NCI-H510A (cell line): Measurements from ENCODE around the gene TMCC3.
"Not testable (repeated sequence)": the region's sequence is repeated elsewhere in the genome, so short reads cannot be mapped to it uniquely, and the experiment has no call there.

ENCODE experiments used
- DNase-seq: peaks from one replicate; lab custom pipeline; 2025; lab: John Stamatoyannopoulos, UW

TMCC3 gene

GRCh38 chr12:94650143-94651056, at the start of gene TMCC3:
Gene TMCC3 (minus strand): TSS chr12:94650557. CDS start chr12:94650430, 127 bp downstream.
- peak; percentile 43 for DNase-seq

- no peak for DNase-seq
Measured at GRCh38 chr12:94699801-94700200, 49.4 kb upstream of the TMCC3 start.

- DNase-seq: no peak
Measured at GRCh38 chr12:94698578-94698977, 48.2 kb upstream of the TMCC3 start.

- no peak for DNase-seq
Measured at GRCh38 chr12:94697631-94698030, 47.3 kb upstream of the TMCC3 start.

GRCh38 chr12:94694732-94695131, 44.4 kb upstream of the TMCC3 start:
- no peak for DNase-seq

GRCh38 chr12:94692826-94693225, 42.5 kb upstream of the TMCC3 start:
- DNase-seq: not testable (repeated sequence)

GRCh38 chr12:94690198-94690771, 39.9 kb upstream of the TMCC3 start:
- no peak for DNase-seq

- no peak for DNase-seq
Measured at GRCh38 chr12:94689646-94690036, 39.3 kb upstream of the TMCC3 start.

- DNase-seq: no peak
Measured at GRCh38 chr12:94689002-94689645, 38.8 kb upstream of the TMCC3 start.

GRCh38 chr12:94687891-94688290, 37.5 kb upstream of the TMCC3 start:
- DNase-seq: no peak

- no peak for DNase-seq
Measured at GRCh38 chr12:94686834-94687628, 36.7 kb upstream of the TMCC3 start.

- DNase-seq: no peak
Measured at GRCh38 chr12:94684416-94685142, 34.2 kb upstream of the TMCC3 start.

- no peak for DNase-seq
Measured at GRCh38 chr12:94679554-94680195, 29.3 kb upstream of the TMCC3 start.

- no peak for DNase-seq
Measured at GRCh38 chr12:94678849-94679248, 28.5 kb upstream of the TMCC3 start.

GRCh38 chr12:94678379-94678778, 28.0 kb upstream of the TMCC3 start:
- DNase-seq: no peak

GRCh38 chr12:94677778-94678177, 27.4 kb upstream of the TMCC3 start:
- no peak for DNase-seq

GRCh38 chr12:94676922-94677321, 26.6 kb upstream of the TMCC3 start:
- DNase-seq: no peak

- no peak for DNase-seq
Measured at GRCh38 chr12:94676031-94676641, 25.8 kb upstream of the TMCC3 start.

GRCh38 chr12:94674835-94675234, 24.5 kb upstream of the TMCC3 start:
- DNase-seq: no peak

- DNase-seq: no peak
Measured at GRCh38 chr12:94674051-94674451, 23.7 kb upstream of the TMCC3 start.

- DNase-seq: no peak
Measured at GRCh38 chr12:94673496-94673895, 23.1 kb upstream of the TMCC3 start.
